NCI-H1436 (cell line): ENCODE measurements around the gene ABLIM1.
"Not testable (repeated sequence)": the region's sequence is repeated elsewhere in the genome, so short reads cannot be mapped to it uniquely, and the experiment has no call there.

Experiments
- DNase-seq: peaks from one replicate; lab custom pipeline; 2025; lab: John Stamatoyannopoulos, UW

ABLIM1 gene

DNA sequence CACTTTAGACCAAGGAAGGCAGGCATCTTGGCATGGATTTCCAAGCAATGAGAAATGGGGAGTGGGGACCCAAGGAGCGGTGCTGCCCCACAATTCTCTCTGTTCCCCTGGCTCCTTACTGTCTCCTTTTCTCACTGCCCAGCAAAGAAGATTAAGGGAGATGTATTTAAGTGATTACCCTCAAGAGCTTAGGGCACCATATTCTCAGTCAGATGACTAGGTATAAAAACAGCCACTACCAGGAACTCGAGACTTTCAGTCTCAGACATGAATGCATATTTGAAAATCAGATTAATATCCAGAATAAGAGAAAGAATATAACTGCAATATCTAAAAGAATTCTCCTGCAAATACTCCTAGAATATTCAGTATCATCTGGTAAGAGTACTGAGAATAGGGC lies at the start of gene ABLIM1:
TSS of gene ABLIM1 (minus strand) at position 101 of the 400 bp plus-strand sequence. CDS start at position 26, 75 bp downstream.
- no peak for DNase-seq

DNA sequence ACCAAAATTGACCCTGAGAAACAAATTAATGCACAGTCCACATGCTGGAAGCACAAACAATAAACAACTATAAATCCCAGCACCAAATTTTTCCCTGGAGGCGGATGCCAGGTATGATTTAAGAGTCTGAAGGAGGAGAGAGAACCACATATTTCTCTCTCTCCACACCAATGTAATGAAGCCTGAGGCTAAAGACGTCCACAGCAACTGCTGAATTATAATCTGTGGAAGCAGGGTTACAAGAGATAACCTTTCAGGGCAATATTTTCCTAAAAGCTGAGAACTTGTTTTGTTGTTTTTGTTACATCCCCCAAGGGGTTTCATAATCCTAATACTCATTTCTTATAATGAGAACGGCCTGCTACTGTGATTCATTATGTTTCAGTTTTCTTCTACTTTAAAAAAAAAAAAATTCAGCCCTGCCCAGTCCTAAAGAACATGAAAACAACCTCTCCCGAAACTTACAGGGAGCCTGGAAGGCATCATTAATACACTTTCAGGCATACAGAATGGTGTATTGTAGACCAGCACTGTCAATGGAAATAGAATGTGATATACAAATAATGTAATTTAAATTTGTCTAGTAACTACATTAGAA lies 48.5 kb upstream of the ABLIM1 start:
- no peak for DNase-seq

DNA sequence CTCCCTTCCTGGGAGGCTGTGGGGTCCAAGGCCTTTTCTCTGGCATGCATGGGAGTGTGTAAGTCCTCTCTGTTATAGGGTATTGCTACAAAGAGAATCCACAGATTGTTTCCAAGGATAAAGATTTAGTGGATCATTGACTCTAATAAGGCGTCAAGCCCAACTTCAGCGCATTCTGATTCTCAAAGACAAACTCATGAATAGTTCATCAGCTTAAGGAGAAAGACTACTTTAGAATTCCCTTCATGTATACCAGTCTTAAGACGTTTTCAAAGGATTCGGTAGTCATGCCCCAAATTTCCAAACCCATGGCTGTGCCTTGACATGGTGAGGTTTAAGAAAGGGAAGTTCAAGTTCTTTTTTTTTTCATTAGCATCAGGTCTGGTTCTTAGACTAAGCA lies 46.6 kb upstream of the ABLIM1 start:
- DNase-seq, result no peak

DNA sequence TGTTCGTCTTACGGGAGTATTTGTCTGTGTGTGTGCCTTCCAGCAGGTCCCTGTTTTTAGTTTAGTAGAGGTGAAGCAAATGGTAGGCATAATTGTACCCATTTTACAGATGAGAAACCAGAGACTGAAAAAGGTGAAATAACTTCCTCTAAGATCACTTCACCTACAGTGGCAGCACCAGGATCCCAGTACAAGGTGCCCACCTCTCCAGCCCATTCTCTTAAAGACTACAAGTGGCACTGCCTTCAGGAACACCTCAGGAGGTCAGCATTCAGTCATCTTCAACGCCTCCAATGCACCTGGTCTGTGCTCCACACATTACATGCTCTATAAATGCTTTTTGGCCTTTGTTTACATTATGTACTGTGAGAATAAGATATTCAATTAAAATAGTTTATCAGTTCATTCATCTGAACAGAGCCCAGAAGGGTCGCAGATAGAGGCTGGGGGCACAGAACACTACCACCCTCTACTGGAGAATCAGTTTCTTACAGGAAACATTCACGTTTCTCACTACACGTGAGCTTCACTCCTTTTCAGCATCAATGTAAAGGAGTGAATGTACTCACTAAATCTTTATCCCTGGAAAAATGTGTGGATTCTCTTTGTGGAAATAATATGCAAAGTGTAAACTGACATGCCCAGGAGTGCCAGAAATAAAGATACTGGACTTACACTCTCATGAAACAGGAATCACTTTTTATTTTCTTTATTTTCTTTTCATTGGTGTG lies 45.5 kb upstream of the ABLIM1 start:
- DNase-seq, result no peak

DNA sequence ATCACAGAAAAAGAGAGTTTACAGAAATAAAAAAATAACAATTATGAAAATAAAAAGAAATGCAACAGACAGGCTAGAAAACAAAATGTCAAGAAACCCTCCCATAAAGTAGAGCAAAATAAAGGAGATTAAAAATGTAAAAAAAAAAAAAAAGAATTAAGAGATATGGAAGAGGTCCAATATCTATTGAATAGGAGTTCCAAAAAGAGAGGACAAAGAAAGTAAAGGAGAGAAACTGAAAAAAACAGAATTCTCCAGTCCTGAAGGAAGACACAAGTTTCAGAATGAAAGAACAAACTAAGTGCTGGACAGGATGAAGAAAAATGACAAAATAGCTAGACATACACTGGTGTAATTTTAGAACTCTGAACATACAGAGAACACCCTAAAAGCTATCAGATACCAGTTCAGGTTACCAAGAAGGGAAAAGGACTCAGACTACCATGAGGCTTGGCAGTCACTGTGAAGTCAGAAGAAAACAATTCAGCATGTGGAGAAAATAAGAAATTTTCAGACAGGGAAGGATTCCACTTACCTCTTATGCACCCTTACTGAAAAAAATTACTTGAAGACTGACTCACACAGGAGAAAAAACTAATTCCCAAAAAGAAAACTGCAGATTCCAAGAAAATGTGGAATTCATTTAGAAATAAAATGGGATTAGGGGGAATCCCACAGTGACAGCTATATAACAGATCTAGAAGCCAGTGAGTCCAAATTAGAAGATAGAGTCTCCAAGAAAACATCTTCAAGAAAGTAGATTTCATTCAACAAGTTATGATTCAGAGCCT lies 40.4 kb upstream of the ABLIM1 start:
- DNase-seq, result no peak

DNA sequence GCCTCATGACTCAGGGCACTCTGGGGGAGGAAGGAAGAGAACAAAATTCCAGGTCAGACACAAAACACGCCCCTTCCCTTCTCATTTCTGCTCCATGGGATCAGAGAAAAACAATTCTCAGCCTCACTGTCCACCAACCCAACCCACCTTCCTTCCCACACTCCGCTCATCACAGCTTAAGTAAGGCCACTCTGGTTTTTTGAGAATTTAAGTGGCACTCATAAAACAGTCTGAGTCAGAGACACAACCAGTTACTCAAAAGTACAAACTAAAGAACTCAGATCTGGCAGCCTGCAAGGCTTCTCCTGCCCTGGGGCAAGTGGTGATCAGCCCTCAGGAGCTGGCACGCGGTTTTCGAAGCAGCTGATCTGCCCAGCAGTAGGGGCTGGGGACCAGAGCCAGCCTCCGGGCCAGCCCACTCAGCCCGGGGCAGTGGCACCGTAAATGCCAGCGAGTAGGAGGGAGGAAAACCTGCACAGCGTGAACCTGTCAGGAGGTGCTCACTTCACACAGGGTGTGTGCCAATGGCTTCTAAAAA lies 39.1 kb upstream of the ABLIM1 start:
- DNase-seq, result no peak

DNA sequence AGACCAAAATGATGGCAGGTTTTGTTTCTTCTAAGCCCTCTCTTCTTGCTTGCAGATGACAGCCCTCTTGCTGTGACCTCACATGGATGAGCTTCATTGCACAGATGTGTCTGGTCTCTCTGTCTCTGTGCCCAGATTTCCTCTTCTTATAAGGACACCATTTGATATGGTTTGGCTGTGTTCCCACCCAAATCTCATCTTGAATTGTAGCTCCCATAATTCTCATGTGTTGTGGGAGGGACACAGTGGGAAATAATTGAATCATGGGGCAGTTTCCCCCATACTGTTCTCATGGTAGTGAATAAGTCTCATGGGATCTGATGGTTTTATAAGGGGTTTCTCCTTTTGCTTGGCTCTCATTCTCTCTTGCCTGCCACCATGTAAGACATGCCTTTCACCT lies 38.2 kb upstream of the ABLIM1 start:
- DNase-seq, result not testable (repeated sequence)

DNA sequence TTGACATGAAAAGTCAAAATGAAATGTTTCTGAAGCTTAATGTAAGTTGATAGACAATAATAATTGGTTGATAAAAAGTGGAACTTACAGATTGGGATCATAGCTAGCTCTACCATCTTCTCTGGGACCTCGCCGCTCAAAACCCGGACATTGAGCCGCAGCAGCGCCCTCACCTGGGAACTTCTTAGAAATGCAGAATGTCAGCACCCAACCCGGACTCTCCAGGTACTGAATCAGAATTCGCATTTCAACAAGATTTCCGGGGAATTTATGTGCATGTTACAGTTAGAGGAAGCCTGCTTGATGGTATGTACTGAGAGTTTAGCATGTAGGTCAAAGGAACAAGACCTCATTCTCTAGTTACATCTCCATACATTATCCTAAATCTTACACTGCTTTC lies 36.7 kb upstream of the ABLIM1 start:
- no peak for DNase-seq

DNA sequence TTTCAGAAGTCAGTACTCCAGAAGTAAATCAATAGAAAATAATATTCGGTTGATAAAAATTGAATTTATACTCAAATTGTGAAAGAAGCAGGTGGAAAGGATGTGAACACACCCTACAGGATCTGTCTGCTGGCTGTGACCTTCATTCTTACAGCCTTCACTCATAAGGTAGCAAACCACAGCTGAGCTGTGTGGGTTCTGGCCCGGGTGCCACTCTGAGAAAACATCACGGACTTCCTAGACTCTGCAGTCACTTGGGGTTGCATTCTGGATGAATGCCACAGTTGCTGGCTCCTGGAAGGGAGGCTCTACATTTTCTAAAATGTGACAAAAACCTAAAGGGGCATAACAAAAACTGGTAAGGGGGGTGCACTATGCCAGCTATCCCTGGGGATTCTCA lies 36.0 kb upstream of the ABLIM1 start:
- DNase-seq, result no peak

DNA sequence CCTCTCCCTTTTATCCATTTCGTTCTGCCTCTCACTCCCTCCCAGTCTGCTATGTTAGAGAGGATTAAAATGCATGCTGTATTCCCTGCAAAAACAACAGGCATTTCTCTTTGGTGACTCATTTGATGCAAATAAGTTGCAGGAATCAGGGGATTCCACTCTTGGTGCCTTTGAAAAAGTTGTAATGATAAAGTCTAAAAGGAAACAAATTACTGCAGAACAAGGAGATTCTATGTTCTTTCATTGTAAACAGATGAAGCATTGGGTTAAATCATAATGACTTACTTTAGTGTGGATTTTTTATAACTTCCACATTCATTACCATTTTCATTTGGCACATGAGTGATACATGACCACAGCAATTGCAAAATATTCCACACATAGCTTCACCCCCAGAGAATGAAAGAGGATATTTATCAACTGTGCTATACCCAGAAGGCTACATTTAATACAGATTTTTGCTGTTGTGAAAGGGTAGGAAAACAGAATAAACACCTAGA lies 33.4 kb upstream of the ABLIM1 start:
- no peak for DNase-seq

DNA sequence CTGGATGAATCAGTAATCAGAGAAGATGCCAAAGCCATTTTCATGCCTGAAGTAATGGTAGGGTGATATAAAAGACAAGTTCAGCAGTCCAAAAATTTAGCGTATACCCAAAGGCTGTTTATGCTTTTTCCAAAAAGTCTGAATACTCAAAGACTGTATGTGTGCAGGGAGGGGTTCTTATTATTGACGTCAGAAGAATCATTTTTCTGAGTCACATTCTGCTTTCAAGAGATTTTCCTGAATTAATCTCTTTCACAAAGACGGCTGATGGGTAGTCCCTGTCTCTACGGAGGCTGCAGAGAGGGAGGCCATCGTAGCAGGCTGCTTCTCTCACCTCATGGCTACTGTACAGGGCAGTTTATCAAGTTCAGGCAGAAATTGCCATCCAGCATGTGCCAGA lies 30.7 kb upstream of the ABLIM1 start:
- DNase-seq, result no peak

DNA sequence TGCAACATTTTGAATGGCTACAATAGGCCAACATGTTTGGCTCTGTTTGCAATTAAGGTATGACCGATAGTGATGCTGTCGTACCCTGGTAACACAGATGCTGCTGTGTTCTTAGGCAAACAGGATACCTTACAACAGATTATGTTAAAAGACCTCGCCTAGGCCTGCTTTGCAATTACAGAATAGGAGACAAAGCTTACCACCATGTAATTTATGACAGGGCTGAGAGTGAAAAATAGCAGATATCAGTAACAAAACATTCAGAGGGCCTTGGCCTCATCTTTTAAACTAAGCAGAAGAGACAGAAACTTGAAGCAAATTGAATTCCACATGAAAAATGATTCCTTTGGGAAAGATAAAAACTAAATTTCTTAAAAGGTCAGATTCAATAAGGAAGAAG lies 29.4 kb upstream of the ABLIM1 start:
- no peak for DNase-seq

DNA sequence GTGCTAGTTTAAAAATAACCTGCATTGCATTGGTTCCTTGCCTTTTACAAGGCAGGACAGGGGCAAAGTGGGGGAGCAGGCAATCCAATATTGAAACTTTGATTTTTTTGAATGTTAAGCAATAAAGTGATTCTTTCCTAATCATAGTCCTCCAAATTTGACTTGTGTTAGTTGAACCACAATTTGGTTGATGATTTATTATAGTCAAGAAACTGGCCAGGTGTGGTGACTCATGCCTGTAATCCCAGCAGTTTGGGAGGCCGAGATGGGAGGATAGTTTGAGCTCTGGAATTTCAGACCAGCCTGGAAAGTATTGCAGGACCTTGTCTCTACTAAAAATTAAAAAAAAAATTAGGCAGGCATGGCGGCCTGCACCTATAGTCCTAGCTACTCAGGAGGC lies 27.9 kb upstream of the ABLIM1 start:
- DNase-seq, result no peak

DNA sequence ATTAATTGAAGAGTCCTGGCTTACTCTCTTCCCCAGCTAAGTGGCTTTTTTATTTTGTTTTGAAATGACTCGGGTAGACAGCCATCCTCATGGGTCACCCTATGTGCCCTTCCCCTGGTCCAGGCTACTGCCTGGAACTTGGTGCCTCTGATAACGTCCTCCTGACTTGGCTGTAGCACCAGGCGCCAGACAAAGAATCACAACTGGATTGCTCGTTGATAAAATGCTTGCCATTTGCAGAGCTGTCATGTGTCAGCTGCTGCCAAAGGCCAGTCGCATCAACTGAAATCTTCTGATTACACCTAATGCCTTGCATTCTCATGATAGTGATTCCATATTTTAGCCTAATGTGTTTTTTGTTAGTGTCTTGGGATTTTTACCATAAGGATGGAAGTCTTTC lies 27.4 kb upstream of the ABLIM1 start:
- no peak for DNase-seq

DNA sequence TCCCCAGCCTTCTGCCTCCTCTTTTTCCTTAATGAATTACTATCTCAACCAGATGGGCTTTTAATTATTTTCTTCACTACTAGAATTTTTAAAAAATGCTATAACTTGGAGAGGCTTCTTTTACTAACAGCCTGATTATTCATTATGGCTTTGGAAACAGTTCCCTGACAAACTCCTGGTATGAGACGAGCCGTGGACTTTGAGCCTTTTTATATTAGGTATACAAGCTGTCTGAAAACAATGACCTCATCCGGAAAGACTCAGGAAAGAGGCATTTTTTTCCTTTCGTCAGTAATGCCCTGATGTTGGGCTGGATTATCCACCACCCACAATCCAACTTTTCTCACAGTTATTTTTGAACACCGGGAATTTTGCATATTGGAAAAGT lies 26.7 kb upstream of the ABLIM1 start:
- no peak for DNase-seq

DNA sequence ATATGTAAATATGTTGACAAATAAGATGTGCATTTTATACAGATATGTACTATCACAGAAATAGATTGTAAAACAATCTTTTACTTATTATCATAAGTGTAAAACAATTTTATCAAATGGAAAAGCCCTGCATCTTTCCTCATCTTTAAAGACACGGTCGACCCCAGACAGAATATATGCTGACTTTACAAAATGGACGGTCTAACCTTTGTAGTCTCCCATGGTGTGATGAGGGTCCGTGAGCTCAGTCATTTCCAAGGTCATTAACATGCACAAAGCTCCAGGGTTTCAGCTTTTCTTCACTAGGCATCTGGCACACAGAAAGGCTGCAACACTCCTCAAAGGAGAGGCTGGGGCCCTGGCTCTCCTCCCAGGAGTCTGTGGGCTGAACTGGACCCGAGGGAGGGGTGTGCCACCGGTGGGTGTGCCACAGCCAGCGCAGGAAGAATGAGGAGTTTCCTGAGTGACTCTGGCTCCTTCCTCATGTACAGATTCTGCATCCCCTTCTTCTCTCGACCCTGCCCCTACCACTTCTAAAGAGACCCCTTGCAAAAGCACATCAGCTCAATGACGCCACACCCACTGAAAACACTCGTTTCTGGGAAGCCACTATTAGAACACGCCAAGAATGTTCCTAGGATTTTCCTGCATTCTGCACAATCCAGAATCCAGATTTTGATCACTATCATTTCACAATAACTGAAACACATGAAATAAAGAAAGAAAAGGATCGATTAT lies 26.2 kb upstream of the ABLIM1 start:
- DNase-seq, result no peak

DNA sequence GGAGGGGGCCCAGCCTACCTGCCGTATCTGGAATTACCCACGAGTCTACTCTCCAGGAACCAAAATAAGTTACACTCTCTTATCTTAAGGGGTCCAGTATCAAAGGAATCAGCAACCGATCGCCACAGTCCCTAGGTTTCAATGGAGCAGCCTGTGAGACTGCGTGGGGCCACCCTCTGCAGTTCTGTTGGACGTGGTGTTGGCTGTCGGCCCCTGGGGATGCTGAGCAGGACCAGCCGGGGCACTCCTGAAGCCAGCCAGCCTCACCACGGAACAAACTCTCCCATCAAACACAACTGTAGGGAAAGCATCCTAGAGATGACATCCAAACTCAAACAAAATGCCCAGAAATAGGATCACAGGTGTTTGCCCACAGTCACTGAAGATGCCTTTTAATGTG lies 25.5 kb upstream of the ABLIM1 start:
- no peak for DNase-seq

DNA sequence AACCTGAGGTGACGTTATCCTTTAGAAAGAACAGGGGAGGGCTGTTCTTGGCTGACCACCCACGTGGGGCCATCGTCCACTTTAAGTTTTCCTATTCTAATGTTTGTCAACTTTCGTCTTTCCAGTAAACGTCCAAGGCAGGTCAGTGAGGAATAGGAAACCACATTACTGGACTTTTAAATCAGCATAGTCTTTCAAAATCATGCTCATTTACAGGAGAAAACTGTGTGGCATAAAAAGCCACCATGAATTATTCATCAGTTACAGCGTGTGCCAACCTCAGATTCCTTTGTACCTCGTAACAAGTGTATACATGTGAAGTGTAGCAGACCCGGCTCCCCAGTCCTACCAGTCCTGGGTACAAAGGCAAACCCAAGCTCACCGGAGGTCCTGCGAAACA lies 25.1 kb upstream of the ABLIM1 start:
- DNase-seq, result no peak

DNA sequence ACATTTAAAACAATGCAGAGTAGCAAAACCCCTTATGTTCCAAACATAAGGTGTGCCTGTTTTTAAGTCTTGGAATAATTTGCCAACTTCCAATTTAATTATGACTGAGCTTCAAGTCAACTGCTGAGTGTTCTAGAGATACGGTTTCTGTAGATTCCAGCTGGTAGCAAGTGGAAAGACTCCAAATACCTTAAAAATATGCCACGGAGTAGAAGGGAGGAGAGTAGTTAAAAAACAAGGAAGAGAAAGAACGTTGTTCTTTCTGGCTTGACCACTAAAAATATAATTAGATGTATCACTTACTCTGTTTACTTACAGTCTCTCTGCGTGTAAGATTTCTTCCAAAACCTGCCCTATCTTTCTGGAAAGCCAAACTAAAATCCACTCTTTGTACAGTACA lies 24.5 kb upstream of the ABLIM1 start:
- DNase-seq, result no peak

DNA sequence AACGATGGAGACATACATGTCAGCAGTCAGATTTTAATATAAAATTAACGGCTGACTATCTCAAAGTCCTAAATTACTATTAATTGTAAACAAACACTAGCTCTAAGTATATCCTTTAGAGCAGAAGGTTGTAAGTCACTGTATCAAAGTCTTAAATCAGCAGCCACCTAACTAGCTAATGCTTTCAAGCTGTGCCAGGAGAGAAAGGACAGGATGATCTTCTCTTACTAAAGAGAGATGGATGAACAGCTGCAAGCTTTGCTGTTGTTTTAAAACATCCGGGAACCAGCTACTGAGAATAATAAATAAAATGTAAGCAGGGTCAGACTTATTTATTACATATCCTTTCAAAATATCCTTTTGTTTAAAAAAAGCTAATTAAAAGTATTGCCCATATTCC lies 24.0 kb upstream of the ABLIM1 start:
- DNase-seq, result no peak

DNA sequence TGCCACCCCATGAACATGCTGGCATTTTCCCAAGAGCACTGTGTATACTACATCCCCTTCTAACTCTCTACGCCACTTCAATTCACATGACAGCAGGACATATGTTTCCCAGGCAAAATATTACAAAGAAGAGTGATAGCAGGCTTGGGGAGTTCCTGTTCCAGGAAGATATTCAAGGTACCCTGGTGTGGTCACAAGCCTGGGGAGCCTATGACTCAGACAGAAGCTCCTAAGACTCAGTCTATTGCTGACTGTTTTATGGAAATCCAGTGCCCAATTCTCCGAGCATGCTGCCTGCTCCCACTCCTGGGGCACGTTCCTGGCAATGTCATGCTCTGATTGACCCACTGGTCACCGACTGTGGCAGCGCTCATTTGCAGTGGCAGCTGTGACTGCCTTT lies 23.5 kb upstream of the ABLIM1 start:
- DNase-seq, result no peak

DNA sequence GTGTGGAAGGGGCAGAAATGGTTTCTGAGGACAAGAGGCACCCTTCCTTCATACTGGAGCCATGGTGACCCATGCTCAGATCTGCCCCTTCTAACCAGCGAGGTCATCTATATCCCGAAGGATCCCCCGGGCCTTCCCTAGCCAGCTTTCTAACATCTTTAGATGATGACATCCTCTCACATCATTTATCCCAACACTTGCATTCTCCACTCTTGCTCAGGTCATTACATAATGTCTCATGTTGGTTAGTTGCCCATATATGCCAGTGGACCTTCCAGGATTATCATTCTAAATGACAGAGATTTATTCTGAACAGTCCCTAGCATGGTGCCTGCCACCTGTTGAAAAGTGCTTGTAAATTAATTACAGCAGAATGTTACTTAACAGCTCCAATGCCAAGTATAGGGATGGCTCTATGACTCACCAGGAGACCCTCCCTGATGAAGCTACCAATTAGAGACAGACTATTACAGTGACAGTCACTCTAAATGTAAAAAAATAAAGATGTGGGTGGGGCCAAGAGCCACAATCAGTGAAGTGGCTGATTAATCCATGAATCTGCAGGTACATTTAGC lies 22.6 kb upstream of the ABLIM1 start:
- no peak for DNase-seq
